ENCODE measurements around the gene GFRA4.

The GFRA4 gene

DNA sequence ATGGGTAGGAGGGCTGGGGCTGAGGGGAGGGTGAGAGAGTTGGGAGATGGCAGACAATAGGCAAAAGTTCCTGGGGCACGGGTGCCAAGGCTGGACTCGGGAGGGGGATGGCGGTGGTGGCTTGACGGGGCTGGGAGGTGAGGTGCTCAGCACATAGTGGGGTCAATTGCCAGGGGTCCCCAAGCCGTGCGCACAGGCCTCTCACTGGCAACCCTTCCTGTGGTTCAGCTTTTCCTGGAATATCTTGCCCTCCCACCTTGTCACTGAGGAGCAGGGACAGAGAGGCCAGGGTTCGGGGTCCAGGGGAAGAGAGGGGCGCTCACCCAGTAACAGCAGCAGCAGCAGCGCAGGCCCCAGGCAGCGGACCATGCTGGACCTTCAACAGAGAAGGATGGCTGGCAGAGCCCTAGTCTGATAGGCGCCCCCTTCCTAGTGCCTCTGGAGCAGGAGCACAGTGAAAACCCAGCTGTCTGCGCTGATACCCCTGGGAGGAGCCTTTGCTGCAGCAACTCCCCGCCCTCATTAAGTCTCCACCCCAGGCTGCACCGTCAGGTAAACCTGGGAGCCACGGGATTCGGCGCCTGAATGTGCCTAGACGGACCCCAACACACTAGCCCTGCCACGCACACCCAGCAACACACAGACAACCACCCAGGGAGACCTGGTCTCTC, at the start of gene GFRA4:
TSS of gene GFRA4 (minus strand) at position 369 of the 671 bp plus-strand sequence. CDS start at position 369, 0 bp downstream.
- no peak for DNase-seq

- no peak for DNase-seq
These were observed 49.2 kb upstream of the GFRA4 start, which contains the start of gene SIGLEC1 for GRCh38 chr20:3712279-3712873. SIGLEC1 (minus strand) TSS chr20:3712600; CDS start chr20:3707128, 5,472 bp downstream.

GRCh38 chr20:3711484-3711941, 48.3 kb upstream of the GFRA4 start:
- no peak for DNase-seq

DNA sequence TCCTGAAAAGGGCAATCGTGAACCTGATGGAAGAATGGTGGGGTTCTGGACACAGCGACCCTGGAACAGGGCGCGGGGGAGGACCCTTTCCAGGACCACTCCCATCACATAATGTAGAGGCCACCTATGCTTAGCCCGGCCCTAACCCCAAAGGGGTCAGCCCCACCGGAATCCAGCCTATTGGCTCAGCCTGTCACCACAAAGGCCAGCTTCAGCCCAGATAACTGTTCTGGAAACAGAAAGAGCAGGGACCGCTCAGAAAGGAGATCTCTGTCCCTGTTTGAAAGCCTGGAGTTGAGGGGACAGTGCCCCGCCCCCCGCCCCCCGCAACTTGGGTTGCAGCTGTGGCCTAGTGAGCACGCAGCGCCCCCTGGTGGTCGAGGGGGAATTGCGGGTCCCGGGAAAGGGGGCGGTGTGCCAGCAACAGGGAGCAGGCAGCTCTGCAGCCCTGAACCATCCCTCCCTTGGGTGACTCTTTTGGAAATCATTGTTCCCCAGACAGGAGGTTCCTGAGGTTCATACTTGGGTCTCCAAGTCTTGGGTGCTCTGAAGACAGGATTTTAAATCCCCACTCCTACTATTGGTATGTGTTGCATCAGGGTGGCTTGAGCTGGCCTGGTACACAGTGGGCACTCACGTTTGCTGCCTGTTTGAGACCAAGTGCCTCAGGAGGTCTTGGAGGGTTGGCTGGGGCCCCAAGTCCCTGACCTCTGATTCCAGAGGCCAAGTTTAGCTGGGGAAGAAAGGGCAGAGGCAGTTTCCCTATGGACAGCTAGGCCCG, 47.7 kb upstream of the GFRA4 start:
- DNase-seq = peak; percentile 12

GRCh38 chr20:3710011-3710466, 46.8 kb upstream of the GFRA4 start:
- no peak for DNase-seq

DNA sequence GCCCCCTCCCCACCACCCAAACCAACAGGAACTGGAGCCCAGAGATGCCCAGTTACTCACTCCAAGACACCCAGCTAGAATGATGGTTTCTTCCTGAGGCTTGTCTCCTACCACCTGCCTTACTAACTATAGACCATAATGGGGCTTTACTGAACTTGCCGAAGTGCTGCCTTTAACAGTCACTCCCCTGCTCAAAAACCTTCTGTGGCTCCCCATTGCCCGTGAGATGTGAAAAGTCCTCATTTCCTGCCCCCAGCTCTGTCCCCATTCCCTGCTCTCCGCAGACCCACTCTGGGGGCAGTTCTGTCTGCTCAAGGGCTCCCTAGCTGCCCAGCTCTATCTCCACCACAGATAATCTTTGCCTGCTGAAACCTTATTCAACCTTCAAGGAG, 44.3 kb upstream of the GFRA4 start:
- DNase-seq = no peak

DNA sequence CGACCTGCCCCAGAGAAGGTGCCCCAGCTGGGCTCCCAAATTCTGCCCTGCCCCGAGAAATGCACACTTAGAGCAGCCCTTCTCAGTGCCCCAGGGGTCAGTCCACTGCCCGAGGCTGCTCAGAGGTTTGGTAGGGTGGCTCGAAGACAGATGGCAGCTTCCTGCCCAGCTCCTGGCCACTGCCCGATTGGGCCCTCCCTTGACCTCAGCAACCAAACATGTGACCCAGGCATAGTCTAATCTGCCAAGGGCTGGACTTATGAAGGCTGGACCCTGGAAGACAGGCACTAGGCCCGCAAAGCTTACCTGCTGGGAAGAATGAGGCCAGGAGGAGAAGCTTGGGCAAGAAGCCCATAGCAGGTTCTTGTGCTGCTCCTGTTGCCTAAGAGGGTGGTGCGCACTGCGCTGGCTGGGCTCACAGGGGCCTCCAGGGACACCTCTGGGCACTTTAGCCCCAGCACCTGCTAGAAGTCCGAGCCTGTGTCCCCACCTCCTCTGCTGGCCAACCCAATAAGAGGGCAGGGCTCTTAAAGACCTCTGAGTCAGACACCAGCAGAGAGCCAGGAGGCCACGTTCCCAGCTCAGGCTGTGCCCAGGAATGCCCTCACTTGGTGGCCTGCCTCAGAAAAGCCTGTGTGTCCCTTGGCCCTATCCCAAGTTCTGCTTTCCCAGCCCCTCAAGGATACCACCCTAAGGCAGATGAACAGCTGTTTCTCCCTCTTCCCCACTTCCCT, 43.7 kb upstream of the GFRA4 start:
- DNase-seq = no peak

GRCh38 chr20:3705970-3706739, 43.0 kb upstream of the GFRA4 start:
- no peak for DNase-seq

DNA sequence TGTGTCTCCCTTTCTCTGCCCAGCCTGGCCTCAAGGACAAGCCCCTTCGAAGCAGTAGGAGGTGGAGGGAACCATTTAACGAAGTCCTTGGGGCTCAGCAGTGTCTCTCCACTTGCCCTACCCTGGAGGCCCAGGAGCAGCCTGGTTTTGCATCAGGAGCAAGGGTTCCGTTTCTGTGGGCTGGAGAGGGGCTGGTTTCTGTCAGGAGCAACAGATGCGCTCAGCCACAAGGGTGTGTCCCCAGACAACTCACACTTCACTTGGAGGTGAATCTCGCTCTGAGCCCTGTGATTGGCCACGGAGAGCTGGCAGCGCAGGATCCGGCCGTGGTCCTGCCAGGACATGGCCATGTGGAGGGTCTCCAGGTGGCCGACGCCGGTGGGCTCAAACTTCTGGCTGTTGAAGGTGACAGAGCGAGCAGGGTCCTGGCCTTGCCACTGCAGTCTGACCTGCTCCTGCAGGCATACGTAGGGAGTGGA, 42.3 kb upstream of the GFRA4 start:
- DNase-seq = no peak

DNA sequence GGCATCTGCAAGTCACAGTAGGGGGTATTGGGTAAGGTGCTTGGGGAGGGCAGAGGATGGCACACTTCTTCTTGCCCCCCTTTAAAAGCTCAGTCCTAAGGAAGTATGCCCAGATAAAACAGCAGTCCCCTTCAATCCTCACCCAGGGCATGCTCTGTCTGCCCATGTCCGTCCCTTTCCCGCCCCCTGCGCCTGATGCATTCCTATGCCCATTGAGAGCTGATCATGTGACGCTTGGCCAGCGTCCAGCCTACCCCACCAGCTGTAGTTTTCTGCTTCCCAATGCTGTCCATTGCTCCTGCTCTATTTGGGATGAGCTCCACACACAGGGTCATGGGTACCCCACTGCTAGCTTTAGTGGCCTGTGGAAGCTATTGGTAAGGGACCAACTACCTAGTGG, 40.9 kb upstream of the GFRA4 start:
- no peak for DNase-seq

GRCh38 chr20:3702611-3703391, 39.6 kb upstream of the GFRA4 start:
- no peak for DNase-seq

GRCh38 chr20:3701061-3701998, 38.1 kb upstream of the GFRA4 start:
- DNase-seq = no peak

DNA sequence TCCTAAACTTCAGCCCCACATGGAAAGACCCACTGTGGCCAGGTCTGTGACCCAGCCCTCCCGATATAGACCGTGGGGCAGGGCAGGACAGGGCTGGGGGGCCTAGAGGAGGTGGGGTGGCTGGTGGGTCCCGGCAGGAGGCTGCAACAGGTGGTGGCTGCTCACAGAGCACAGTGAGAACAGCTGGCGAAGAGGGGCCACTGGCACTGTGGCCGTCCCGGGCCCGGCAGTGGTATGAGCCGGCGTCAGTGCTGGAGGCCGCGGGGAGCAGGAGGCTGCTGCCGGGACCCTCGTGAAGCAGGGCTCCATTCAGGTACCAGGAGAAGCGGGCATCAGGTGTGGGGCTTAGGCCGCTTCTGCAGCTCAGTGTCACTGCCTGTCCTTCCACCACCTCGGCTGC, 35.8 kb upstream of the GFRA4 start:
- DNase-seq = no peak

DNA sequence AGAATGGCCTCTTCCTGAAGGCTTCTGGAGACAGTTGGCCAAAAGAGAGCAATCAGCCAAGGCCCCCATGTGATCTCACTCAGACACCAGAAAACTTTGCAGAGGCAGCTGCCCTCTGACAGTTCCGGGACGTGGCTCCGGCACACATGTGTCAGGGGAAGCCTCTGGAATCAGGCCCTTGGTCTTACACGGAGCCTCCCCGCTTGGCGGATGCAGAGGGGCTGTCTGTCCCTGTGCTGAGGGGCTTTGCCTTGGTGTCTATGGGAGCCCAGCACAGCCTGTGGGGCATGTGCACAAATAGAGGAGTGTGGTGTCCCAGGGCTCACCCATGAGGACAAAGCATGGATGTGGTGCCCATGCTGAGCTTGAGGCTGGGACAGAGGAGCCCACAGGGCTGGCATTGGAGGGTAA, 35.4 kb upstream of the GFRA4 start:
- DNase-seq = peak; percentile 5

DNA sequence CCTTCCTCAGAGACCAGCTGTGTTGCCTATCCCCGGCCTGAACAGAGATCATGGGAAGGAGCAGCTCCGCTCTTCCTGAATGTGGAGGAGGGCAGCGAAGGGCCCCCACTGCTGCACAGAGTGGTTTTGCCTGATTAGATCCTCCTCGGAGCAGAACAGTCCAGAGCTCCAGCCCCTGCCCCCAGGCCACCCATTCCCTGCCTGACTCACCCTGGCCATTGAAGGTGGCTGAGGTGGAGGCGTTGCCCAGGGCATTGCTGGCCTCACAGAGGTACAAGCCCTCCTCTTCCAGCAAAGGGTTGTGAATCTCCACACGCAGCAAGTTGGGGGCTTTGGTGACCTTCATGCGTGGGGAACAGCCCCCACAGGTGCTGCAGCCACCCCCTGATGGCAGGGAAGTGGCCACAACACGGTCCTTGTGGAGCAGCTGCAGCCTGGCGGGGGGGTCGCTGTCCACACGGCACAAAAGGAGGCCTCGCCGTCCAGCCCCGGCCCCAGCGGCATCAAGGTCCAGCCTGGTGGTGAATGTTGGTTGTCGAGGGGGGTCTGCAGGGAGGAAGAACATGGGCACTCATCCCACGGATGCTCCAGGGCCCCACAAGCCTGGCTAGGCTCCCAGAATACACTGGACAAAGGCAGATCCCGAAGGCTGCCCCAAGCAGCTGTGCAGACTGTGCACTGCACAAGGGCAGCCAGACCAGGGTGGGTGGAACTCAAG, 34.5 kb upstream of the GFRA4 start:
- no peak for DNase-seq

DNA sequence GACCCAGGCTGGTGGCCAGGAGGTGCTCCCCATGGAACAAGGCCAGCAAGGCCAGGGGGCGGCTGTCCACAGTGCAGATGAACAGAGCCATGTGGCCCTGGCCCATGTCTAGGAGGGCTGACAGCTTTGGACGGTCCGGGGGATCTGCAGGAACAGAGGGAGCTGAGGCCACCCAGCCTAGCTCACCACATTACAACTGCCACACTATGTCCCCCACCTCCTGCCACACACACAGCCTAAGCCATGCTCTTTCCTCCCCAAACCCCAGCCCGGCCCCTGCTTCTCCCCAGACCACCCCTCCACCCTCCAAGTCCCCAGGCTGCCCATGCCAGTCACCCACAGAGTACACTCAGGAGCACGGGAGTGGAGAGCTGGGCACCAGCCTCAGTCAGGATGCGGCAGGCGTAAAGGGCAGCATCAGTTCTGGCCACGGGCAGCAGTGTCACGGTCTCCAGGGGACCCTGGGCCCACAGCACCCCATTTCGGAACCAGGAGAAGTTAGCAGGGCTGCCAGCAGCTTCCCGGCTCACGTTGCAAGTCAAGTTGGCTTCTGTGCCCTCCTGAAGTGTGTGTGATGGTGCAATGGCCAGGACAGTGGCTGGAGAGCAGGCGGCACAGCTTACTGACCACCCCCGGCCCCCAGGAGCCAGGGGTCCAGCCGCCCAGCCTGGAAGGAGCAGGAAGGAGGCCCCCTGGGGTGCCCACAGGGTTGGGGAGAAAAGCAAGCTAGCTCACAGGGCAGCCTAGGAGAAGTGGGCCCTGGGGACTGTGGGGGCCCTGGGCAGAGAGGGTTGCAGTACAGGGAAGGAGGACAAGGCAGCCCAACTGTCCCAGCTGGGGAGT, 33.8 kb upstream of the GFRA4 start:
- DNase-seq = no peak

GRCh38 chr20:3696200-3696599, 33.0 kb upstream of the GFRA4 start:
- DNase-seq = no peak

GRCh38 chr20:3694864-3695263, 31.7 kb upstream of the GFRA4 start:
- DNase-seq = no peak
